Stimulated activated CD8-positive, alpha-beta memory T cell treated with anti-CD3 and anti-CD28 coated beads, Interleukin-4, amount 100 ng/mL, for 4 hours (primary cell): ENCODE results near the gene MME.

Experiments
- DNase-seq, 2 donors: peaks; one replicate each; pipeline ENCODE4 v3.0.0-alpha.2; 2020; ENCODE audit warnings: low read depth in 2 of 2, low spot score in 1 of 2

MME gene

DNA sequence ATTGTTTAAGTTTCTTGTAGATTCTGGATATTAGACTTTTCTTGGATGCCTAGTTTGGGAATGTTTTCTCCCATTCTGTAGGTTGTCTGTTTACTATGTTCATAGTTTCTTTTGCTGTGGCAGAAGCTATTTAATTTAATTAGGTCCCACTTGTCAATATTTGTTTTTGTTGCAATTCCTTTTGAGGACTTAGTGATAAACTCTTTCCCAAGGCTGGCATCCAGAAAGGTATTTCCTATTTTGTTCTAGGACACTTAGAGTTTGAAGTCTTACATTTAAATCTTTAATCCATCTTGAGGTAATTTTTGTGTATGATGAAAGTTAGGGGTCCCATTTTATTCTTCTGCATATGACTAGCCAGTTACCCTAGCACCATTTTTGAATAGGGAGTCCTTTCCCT lies 54.9 kb downstream of the MME start:
- DNase-seq: no peak

- DNase-seq: no peak
Measured at GRCh38 chr3:155138677-155139076, 58.6 kb downstream of the MME start.

DNA sequence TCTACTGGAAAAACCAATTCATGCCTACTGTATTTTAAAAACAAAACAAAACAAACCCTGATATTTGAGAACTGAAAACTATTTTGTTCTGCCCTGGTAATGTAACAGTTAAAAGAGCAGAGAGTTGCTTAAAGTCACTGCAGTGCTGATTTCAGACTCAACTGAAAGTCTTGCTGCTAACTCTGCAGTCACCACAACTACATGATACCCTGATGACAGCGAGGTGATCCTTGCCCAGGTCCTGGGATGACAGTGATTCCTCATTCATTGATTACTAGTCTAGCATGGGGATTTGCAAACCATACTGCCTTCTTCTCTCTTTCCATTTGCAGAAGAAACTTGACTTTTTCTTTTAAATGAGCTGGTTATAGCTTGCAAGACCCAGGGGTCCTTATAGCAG lies 67.5 kb downstream of the MME start:
- DNase-seq: no peak

DNA sequence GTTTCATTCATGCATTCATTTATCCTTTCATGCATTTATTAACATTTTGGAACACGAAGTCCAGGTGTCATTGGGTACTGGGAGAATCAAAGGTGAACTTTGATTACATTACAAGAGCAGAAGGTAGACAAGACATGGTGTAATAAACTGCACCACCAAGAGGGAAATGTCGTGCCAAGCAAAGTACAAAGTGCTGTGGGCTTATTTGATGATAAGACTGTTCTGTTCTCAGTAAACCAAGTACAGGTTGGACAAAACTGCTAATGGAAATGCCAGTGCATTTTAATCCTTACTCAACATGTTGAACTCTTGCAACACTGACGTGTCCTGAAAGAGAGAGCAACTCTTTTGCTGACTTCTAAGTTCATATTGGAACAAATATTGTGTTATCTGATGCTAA lies 69.4 kb downstream of the MME start:
- DNase-seq: no peak

DNA sequence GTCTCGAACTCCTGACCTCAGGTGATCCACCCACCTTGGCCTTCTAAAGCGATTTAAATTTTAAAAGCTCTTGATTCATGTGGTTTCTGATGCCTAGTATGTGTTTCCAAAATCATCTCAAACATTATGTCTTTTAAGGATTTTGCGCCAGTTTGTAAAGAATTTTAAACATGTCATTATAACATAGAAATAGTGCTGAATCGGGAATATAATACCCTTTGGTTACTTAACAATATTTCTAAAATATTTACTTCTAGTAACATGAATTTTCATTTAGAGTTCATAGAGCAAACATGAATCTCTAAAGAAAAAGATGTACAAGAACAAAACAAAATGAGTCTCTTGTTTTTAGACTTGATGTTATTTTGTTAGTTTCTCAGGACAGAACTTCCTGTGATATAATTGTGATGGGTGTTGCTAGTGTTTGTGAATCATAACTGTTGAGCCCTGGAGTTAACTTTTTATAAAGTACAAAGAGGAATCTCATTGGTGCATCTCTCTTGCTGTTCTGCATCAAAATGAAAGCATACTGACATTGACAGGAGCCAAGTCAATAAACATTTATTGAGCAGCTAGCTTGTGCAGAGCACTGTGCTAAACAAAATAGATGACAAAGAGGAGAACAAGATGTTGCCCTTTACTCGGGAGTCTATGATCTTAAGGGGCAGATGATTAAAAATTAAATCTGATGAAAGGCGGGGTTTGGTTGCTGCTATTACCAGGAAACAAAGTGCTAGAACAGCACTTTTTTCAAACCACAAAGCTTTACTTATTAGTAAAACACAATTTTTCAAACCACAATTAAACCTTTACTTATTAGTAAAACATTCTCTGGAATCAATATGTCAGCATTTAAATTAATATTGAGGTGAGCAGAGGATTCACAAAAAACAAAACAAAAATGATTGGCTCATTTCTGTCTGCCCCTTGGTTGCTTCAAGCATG lies 73.4 kb downstream of the MME start:
- DNase-seq: no peak

DNA sequence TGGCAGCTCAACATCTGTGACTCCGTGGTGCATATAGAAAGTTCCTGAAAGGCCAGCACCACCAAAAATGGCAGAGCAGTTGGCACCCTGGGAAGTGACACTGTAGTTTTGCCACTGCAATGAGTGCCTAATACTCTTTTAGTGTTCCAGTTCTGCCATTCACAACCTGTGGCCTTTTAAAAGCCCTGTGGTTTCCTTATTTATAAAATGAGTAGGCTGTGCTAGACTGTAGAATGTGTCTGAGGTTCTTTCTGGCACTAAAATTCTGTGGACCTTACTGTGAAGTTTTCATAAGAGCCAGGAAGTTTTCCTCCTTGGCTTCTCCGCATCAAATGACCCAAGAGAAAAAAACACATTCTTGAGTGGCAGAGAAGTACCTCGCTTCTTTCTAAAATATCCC lies 74.1 kb downstream of the MME start:
- DNase-seq: no peak

GRCh38 chr3:155158346-155159037 lies 78.4 kb downstream of the MME start:
- no peak for DNase-seq

GRCh38 chr3:155159301-155159700 lies 79.2 kb downstream of the MME start:
- no peak for DNase-seq

DNA sequence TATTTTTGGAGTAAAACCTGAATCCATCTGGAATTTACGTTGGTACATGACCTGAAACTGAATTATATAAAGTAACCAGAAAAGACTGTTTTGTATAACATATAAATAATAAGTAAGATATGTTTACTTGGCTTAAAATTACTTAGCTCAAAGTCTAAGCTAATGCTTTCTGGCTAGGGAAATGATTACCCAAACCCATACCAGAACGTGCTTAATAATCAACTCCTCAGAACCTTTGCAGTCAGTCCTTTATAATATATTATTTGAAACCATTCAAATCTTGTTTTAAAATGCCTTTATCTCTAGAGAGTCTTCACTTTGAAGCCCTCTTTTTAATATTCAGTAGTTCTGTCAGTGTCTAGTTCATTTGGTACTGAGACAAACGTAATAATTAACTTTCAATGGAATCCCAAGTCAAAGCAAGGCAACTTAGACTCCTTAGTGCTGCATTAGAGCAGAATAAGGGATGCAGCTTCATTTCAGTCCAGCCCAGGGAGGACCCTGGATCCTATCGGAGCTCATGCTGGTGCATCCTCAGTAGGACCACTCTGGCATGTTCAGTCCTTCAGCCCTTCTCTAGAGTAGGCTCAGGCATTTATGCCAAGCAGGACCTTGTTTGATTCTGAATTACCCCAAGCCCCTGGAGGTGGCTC lies 81.6 kb downstream of the MME start:
- DNase-seq: no peak

DNA sequence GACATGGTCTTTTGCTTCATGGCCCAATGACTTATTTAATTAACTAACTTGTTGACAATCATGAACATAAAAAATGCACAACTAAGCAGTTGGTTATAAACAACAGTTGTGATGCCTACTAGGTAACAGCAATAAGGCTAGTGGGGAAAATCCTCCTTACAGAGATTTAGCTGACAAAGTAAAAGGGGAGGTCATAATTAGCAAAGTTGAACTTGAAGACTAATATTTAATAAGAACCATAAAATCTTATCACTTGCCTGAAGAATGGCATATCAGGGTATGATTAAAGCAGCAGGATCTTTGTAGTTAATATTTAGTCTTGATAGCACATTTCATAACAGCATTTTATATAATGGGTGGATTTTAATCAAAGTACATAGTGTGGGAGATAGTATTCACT lies 84.2 kb downstream of the MME start:
- no peak for DNase-seq

DNA sequence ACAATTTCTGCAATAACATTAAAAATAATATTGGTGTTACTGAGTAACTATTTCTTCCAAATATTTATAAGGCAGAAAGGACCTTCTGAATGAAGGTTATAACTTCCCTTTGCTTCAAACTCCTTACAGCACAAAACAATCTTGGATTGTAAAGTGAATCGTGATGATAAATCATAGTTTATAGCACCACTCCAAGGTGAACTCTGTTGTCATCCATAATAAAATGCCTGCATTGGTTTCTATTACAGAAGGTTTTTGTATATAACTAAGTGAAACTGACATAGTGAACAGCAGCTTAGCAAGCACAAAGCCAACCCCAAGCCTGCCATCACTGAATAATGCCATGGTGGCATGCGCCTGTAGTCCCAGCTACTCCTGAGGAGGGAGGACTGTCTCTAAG lies 86.3 kb downstream of the MME start:
- no peak for DNase-seq

DNA sequence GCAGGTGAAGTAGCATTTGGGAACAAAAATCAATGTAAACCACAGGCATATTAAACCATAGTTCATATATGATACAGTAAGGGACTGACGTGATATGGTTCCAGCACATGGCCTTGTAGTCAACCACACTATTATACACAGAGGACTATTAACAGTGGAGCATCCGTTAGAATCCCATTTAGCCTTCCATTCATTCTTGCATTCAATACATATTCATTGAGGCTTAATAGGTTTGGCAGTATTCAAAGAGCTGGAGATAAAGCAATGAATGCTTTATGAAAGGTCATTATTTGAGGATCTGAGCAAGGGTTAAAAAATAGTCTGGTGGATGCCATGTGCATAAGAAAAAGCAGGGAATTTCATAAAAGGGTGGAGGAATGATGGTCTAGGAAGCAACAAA lies 89.1 kb downstream of the MME start:
- no peak for DNase-seq

DNA sequence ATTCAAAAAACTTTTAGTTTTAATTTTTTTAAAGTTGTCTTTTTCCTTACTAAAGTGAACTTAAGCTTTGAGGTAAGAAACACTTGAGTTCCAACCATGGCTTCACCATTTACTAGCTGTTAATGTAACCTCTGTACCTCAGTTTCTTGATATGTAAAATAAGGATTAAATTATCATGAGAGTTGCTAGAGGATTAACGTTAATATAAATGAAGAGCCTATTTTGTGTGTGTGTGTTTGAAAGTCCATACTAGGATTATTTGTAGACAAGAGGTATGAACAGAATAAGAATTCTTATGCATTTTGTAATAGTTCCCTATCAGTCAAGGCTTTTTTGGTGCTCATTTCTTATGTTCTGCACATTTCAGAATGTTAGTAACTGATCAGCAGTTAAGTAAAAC lies 93.7 kb downstream of the MME start:
- DNase-seq: no peak

GRCh38 chr3:155178810-155179436 lies 98.8 kb downstream of the MME start:
- DNase-seq: no peak

DNA sequence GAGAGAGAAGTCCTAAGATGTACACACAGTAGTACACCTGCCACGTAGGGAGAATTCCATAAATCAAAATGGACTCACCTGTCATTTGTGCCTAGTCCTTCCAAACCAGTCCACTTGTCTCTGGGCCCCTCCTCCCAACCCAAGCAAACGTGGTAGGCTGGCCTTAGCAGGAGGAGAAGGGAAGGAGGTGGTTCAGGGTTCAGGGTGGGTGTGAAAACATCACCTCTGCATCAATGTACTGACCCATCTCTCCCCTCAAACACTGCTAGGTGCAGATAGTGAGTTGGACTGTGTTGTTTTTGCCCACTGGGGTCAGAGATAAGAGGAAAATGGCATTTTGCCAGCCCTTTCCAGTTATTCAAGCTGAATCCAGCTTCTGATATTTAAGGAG lies 99.3 kb downstream of the MME start:
- DNase-seq: no peak

DNA sequence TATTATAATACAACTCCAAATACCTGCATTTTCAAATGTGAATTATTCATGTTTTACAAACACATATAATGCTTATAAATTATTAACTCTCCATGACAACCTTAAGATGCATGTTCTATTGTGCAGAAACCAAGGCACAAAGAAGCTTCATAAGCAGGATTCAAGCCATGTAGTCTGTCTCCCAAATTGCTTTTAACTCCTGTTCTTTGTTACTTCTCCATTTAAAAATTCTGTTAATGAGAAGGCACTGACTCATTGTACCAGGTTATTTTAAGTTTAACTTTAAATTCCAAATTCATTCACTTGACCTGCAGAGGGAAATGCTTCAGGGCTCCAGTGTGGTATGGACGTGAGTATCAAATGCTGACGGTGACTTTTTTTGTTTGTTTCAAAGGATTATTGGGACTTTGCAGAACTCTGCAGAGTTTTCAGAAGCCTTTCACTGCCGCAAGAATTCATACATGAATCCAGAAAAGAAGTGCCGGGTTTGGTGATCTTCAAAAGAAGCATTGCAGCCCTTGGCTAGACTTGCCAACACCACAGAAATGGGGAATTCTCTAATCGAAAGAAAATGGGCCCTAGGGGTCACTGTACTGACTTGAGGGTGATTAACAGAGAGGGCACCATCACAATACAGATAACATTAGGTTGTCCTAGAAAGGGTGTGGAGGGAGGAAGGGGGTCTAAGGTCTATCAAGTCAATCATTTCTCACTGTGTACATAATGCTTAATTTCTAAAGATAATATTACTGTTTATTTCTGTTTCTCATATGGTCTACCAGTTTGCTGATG lies 100.0 kb downstream of the MME start:
- DNase-seq: no peak

GRCh38 chr3:155182467-155182866 lies 102.3 kb downstream of the MME start:
- no peak for DNase-seq

DNA sequence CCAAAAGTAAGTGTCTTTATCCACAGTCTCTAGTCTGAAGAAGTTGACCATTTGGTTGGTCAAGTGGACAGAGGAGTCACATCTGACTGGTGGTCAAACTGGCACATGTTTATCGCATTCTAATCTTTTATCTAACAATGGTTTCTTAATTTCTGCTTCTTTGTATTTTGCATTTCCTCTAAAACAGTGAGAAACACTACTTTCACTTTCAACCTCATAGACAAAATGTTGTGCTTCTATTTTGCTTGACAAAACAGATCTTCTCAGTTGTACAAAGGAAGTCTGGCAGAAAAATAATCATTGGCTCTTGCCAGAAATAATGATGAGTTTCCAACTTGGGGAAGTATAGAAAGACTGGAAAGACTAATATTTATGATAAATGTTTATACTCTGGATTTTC lies 103.9 kb downstream of the MME start:
- DNase-seq: no peak

- DNase-seq: no peak
Measured at GRCh38 chr3:155185631-155186071, 105.5 kb downstream of the MME start.

DNA sequence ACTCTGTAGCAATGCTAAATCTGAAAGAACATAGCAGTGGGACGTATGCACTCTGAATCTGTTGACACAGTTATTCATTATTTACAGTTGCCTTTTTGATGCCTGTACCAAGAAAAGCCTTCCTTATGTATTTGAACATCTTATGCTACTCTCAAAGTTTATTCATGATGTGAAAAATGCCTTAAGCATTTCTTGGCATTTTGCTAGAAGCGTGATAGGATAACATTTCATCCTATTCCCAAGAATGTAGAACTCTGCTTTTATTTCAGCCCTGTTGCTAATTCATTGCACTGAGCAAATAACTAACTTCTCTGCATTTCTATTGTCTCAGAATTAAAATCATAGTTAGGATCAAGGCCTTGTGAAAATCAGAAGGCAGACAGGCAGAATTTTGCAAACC lies 107.9 kb downstream of the MME start:
- no peak for DNase-seq

- no peak for DNase-seq
Measured at GRCh38 chr3:155189478-155189877, 109.4 kb downstream of the MME start.
